IPS DF 19.7 (cell line): ENCODE measurements around the gene DBNDD2.
A peak's percentile ranks its signal among the peaks of the same experiment; 100 is the strongest.

Source experiments
- DNase-seq: peaks from one replicate; pipeline ENCODE4 v3.0.0-alpha.2; 2013; ENCODE audit warnings: low read depth, low spot score

DBNDD2 gene, protein sequence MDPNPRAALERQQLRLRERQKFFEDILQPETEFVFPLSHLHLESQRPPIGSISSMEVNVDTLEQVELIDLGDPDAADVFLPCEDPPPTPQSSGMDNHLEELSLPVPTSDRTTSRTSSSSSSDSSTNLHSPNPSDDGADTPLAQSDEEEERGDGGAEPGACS

DNA sequence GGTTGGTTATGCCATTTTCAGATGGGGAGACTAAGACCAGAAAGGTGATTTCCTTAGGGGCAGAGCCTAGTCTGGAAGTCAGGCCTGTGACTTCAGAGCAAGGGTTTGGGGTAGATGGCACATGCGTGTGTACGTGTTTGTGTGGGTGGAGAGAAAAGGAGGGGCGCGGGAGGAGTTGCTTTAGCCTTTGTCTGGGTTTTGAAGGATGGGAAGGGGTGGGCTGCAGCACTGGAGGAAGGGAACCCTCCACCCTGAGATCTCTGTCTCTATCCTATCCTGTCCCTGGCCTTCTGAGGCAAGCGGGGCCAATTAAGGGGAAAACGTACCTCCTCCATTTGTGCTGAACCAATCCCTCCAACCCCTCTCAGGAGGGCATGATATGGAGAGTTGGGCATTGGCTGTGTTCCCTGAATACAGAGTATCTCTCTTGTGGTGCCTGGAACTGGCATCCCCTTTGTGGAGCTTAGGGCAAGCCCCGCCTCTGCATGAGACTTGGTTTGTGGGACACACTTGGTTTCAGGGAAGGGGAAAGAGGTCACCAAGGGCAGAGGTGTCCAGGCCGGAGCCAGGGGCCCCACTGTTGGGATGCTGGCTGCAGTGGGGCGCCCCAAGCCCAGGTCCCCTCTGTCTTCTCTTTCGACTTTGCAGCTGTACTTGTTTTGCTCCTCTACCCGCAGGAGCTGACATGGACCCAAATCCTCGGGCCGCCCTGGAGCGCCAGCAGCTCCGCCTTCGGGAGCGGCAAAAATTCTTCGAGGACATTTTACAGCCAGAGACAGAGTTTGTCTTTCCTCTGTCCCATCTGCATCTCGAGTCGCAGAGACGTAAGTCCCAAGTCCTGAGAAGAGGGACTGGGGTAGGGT is at the start of gene DBNDD2:
DBNDD2 (plus strand) TSS at position 507 of the 863 bp plus-strand sequence; CDS start at position 686, 179 bp downstream.
- DNase-seq: no peak

DNA sequence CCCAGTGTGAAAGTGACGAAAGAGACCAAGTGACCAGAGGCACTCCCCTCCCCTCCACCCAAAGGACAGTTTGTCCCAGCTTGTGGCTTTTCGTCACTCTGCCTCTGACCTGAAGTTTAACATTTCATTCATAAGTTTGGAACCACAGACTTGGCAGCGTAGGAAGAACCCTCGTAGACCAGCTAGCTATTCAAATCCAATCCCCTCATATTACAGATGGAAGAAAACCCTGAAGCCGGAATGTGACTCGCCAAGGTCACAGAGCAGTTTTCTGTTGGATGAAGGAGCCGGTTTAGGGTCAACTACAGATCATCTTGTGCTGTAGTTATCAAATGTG is 49.1 kb upstream of the DBNDD2 start:
- DNase-seq: no peak

DNA sequence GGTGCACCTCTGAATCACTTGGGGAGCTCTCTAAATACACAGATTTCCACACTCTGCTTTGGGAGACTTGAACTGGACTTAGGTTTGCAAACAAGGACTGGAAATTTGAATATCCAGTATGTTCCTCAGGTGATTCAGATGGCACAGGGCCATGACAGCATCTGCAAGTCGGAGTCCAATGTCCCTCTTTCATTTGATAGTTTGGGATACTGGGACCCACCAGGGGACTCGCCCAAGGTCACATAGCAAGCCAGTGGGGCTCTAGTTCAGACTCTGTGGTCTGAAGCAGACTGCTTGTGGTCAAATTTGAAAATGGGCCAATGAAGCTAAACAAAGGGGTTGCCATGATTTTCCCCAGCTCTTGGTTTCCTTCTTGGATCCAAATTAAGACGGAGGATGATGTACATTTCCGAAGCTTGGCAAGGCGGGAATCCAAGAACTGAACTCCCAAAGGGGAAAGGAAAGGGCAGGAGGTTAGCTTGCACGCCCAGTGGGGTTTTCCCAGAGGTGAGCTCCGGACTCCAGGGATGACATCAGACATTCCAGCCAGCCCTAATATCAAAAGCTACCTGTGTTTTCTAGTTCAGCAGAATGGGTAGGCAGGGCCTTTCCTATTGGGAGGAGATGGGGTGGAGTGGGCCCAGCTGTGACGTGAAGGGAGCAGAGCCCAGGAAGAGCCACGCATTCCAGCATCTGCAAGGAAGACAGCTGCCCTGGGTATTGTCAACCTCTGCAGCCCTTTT is 48.5 kb upstream of the DBNDD2 start:
- no peak for DNase-seq

DNA sequence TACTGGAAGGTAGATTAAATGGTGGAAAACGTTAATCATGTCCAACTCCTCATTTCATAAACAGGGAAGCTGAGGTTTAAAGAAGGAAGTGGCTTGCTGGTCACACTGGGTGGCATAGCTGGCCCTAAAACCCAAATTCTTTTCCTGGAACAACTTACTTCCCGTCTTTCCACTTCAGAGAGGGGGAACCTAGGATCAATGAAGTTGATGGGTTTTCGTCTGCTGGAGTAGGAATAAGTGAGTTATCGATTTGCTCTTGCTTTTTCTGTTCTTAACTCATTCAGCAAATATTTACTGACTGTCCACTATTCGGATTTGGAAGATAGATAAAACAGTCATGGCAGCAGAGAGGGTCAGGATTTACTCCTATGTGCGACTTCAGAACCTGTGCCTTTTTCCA is 46.3 kb upstream of the DBNDD2 start:
- no peak for DNase-seq

DNA sequence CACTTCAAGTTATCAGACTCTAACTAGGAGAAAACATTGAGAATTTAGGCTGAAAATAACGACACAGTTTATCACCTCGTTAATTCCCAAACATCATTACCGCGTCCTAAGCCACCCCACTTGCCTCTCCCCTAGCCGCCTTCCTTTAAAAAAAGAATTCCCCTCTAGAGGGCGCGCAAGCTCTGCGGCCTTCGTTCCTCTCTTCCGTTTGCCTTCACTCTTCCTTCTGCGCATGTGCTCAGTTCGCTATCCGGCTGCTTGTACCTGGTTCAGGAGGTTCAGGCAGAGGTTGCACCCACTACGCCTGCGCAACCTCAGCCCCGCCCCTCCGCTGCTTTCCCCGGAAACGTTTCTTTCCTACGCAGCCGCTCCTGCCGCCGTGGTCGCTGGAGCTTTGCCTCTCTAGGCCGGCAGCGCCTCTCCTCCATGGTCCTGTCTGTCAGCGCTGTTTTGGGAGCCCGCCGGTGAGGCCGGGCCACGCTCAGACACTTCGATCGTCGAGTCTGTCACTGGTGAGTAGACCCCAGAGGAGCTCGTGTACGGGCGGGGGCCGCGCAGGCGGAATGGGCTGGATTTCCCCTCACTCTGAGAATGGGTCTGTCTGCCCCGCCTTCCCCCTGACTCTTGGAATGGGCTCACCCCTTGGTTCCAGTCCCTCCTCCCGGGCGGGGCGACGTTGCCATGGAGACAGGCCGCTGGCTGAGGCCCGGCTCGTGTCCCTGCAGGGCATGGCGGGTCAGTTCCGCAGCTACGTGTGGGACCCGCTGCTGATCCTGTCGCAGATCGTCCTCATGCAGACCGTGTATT is 45.1 kb upstream of the DBNDD2 start, which contains the start of gene SYS1:
SYS1 (plus strand) TSS at position 353 of the 807 bp plus-strand sequence; CDS start at position 729, 376 bp downstream.
- peak; percentile 90 for DNase-seq

DNA sequence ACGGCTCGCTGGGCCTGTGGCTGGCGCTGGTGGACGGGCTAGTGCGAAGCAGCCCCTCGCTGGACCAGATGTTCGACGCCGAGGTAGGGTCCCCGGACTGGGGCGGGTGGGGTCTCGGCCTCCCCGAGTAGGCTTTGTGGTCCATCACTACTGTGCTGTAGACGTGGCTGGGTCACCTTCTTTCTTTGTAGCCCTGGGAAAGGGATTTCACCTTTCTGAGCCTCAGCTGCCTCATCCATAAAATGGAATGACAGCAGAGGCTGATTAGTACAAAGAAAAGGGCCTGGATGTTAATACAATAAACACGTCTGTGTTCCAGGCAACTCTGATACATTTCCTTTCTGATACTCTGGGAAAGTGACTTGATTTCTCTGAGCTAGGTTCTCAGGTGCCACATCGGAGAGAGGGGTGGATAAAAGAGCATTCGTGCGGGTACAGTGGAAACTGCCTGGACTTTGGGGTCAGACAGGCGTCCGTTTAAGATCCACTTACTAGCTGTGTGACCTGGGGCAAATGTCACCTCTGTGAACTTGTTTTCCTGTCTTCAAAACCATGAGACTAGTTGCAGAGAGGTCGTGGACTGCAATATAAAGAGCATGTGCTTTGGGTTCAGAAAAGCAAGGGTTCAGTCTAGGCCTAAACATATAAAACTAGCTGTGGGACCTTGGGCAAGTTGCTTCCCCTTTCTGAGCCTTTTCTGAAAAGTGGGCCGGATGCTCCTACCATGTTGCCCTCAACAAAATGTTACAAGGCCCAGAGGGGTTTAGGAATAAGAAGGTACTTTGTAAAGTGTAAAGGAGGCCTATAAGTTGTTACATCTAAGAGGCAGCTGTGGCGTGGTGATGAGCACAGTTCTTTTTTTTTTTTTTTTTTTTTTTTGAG is 44.2 kb upstream of the DBNDD2 start:
- no peak for DNase-seq

DNA sequence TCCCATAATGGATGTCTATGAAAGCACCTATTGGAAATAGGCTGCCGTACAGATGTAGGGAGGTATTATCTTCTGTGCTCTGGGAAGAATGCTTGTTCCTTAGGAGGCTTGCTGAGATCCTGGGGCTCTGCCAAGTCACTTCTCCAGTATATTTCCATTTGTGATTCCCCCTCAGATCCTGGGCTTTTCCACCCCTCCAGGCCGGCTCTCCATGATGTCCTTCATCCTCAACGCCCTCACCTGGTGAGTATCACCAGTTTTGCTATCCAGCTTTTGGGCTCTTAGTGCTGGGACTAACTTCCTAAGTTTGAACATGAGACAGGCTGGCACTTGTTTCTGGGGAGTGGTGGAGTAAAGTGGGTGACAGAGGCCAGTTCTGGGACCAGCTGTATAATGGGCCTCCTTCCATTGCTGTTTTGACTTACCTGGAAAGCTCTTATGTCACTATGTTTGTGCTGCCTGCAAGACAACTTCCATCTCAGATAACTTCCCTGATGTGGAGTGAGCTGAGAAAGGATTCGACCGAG is 42.6 kb upstream of the DBNDD2 start:
- no peak for DNase-seq

DNA sequence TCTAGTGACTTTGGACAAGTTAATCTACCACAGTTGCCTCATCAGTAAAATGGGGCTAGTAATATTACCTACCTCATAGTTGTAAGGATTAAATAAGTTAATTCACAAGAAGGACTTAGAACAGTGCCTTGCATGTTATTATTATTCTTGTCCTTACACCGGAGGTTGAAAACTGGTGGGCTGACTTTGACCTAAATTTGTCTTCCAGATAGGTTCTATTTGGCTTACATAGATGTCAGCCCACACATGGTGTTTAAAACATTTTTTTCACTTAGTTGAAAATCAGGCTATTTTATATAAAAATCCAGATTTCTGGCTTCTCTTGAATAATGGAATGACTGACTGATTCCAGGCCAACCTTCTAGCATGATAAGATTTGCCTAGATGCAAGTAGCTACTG is 41.9 kb upstream of the DBNDD2 start:
- no peak for DNase-seq

DNA sequence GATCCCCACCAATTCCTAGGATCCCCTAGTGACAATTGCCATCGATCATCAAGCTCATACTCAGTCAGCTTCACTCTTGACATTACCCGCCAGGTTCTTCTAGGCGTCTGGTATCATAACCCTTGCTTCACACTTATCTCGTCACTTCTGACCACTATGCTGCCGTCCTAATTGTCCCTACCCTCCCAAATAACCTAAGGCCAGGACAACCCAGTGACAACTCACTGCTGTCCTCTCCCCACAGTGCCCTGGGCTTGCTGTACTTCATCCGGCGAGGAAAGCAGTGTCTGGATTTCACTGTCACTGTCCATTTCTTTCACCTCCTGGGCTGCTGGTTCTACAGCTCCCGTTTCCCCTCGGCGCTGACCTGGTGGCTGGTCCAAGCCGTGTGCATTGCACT is 41.5 kb upstream of the DBNDD2 start:
- no peak for DNase-seq

DNA sequence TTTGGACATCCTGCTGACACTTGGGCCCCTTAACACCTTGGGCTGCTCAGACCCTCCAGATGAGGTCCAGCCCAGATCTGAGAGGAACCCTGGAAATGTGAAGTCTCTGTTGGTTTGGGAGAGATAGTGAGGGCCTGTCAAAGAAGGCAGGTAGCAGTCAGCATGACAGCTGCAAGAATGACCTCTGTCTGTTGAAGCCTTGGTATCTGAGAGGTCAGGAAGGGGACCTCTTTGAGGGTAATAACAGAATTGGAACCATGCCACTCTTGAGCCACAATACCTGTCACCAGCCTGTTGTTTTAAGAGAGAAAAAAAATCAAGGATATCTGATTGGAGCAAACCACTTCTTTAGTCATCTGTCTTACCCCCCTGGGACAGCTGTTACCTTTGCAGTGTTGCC is 41.0 kb upstream of the DBNDD2 start:
- no peak for DNase-seq

DNA sequence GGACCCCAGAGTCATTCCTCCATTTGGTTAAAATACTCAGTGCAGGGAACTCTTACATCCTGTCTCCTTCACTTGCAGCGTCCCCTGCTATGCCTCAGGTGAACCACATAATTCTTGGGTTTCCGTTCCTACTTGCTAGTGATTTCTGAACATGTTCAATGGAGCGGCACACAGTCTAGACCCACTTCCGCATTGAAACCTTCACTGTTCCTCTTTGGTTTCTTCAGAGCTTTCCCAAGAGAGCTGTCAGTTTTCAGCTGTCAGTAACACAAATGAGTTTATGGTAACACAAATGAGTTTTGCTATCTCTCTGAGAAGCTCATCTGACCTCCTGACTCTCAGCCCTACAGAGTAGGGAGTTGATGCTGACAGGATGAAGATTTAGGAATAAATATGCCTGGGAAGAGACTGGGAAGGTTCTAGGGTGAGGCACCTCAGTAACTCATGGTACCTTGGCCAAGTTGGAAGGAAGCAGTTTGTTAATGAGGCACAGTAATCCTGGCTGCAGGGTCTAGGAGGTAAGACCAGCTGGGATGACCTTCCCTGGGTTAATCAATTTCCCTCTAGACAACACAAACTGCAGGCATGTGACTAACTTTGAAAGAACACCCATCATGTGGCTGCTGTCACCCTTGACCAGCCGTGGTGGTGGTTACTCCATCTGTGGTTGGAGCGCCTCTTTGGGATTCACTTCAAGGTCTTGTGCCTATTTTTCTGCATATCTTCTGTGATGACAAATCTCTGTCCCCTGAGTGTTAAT is 39.7 kb upstream of the DBNDD2 start:
- no peak for DNase-seq

DNA sequence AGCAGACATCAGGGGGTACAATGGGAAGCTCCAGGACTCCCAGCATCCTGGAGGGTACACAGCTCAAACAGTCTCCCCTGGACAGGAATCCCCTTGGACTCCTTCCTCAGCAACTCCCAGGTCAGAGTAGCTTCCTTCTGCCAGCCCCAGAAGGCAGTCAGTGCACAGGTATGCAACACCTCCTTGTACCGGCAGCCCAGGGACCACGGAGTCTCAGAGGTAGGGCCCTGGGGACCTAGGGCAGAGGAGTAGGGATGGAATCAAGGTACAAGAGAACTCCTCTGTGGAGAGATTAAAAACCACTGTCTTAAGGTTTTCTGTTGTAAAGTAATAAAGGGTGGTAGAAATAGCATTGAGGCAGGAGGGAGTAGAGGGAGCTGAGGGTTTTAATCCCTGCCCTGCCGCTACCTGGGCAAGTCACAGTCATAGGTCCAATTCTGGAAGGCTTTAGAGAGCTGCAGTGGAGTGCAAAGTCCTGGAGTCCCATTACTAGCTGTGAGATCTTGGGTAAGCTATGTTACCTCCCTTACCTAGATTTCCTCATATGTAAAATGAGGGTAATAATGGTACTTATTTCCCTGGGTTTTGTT is 37.4 kb upstream of the DBNDD2 start:
- DNase-seq: no peak

DNA sequence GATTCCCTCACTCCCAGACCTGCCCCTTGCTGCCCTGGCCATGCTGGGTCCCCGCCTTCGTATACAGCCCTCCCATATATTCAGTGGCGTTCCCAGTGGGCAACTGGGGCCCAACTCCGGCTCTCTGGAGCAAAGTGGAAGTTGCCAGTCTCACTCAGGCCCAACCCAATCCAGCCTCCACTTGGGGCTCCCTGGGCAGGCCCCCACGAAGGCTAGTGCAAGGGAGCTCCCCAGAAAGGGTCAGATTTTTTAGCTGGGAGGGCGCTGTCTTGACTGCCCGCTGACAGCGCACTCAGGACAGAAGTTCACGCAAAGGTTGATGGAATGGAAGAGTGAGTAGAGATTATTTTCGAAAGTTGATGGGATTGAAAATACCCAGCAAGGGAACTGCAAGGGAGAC is 35.8 kb upstream of the DBNDD2 start:
- DNase-seq: no peak

DNA sequence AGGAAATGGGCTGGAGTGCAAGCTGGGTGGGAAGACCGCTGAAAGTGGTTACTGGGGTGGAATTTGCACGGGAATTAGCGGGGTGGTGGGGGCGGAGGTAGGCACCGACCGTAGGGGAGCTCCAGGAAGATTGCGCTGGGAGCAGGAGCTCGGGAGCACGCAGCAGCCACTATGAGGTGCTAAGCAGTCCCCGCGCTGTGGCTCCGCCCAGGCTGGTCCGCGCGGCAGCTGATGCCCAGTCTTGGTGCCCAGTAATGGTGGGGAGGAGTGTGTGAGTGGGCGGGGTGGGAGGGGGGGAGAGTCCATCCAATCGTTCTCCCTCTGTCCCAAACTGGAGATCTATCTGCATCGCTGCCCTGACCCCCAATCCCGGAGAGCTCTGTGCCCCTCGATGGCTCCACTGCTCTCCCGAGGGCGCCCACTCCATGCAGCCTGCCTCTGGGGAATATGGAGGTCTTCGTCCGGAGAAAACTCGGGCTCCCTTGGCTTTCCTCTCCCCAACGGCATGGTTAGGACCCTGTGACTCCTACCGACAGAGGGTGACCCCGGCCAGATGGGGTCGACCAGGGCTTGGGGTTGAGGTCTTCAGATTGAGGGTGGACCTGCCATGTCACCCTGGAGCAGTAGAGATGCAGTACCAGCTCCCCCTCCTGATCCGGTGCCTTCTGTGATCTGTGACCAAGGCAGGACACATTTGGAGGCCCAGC is 35.3 kb upstream of the DBNDD2 start:
- DNase-seq: no peak

DNA sequence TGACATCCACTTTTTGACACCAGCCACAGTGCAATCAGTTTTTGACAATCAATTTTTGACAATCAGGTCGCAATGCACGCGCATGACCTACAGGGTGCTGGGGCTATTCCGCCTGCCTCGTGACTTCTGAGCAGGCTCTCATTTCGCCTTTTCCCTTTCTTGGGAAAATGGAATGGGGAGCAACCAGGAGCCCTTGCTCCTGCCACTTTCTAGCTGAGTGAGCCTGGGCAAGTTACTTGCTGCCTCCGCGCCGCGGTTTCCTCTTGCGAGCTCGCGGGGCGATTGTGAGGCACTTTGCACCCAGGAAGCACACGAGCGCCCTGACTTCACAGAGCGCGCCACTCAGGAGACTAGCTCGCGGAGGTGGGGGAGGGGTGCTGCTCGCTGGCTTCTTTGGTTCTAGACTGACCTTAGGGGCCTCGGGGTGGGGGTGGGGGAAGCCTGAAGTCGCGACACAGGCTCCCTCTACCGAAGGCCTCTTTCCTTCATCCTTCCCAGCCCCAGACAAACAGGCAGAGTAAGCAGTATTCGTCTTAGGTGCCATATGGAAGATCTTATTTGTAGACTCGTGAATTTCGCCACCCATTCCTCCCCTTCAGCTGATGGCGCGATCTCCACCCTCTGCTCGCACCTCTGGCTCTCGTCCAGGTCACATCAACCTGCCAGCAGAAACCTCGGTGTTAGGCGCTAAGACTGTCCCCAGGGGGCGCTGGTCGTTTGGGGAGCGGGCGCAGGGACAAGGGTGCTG is 34.6 kb upstream of the DBNDD2 start:
- DNase-seq: peak; percentile 47

DNA sequence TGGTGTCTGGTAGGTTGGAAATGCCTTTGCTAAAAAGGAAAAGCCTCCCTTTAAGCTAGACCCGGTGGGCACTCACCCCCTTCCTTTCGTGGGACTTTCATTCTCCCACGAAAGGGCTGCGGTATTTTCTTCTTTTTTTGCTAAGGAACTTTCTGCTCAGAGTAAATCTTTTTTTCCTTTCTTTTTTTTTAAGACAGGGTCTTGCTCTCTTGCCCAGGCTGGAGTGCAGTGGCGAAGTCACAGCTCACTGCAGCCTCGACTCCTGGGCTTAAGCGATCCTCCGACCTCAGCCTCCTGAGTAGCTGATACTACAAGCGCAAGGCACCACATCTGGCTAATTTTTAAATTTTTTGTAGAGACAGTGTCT is 34.0 kb upstream of the DBNDD2 start:
- DNase-seq: no peak

DNA sequence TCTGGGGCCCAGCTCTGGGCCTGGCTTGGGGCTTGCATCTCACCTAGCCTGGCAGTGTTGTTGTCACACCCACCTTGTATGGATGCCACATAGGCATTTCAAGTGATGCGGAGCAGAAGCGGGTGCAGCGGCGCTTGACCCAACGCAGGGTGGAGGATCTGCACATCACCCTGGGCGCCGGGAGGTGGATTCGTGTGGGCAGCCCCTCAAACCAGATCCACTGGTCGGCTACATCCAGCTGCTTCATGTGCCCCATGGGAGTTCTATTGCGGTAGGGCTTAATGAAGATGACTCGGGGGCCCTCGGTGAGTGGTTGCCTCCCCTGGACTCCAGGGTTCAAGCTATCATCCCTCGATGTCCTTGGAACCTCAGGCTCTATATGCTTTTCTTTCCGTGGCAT is 33.1 kb upstream of the DBNDD2 start:
- no peak for DNase-seq

DNA sequence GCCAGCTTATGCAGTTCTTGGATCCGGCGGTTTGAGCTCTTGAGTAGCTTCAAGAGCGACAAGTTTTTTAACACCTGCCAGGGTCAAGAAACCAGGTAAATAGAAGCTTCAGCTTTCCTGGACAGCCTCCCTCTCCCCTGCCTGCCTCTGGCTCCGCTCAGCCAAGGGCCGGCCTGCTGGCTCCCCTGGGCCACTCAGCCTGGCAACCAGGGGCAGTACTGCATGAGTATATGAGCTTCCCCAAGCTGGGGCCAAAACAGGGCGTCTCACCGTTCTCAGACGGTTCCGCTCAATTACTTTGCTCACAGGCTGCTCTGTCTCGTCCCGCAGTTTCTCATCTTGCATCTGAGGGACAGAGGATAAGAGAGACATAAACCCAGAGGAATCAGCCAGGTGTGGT is 30.8 kb upstream of the DBNDD2 start:
- DNase-seq: no peak
